ENCODE results near the gene MEIS2.

Gene MEIS2

GRCh38 chr15:37104424-37104981, 4.2 kb upstream of the MEIS2 start:
- no peak for TF ChIP-seq CTCF (IDR thresholded peaks at IDR 0.05; ENCODE audit: insufficient read depth, missing control alignments)
- no peak for FAIRE-seq
- no peak for DNase-seq (ENCODE audit: insufficient read length, low spot score)

- no peak for FAIRE-seq
- no peak for TF ChIP-seq CTCF (IDR thresholded peaks at IDR 0.05; ENCODE audit: insufficient read depth, missing control alignments)
- no peak for DNase-seq (ENCODE audit: insufficient read length, low spot score)
Observed at GRCh38 chr15:37103475-37104423, 3.4 kb upstream of the MEIS2 start.

- FAIRE-seq (no peak), DNase-seq (ENCODE audit: insufficient read length, low spot score) (no peak)
- TF ChIP-seq CTCF (IDR thresholded peaks at IDR 0.05; ENCODE audit: insufficient read depth, missing control alignments) = no peak
Observed at GRCh38 chr15:37103163-37103435, 2.8 kb upstream of the MEIS2 start.

- no peak for TF ChIP-seq CTCF (IDR thresholded peaks at IDR 0.05; ENCODE audit: insufficient read depth, missing control alignments)
- DNase-seq (ENCODE audit: insufficient read length, low spot score) (no peak), FAIRE-seq (no peak)
Observed at GRCh38 chr15:37102305-37103162, 2.2 kb upstream of the MEIS2 start.

- FAIRE-seq (no peak), DNase-seq (ENCODE audit: insufficient read length, low spot score) (no peak)
- TF ChIP-seq CTCF (IDR thresholded peaks at IDR 0.05; ENCODE audit: insufficient read depth, missing control alignments) = no peak
Observed at GRCh38 chr15:37101980-37102304, 1.6 kb upstream of the MEIS2 start.

GRCh38 chr15:37100966-37101215, 542 bp upstream of the MEIS2 start:
- no peak for FAIRE-seq

More at GRCh38 chr15:37100966-37101215, 542 bp upstream of the MEIS2 start:
- no peak for DNase-seq (ENCODE audit: insufficient read length, low spot score)
- TF ChIP-seq CTCF (IDR thresholded peaks at IDR 0.05; ENCODE audit: insufficient read depth, missing control alignments) = no peak

Data from D721Med (cell line).